Keratinocyte (primary cell): ENCODE measurements around the gene TCTN2. TPM values are rescaled to one million over a fixed set of nuclear protein-coding genes. Genes with fewer than 3 reads are reported as not detected.

Experiments
- DNase-seq: peaks from one replicate; pipeline ENCODE4 v3.0.0-alpha.2; 2011; ENCODE audit warnings: low read depth, missing footprints, low spot score
- FAIRE-seq: peaks from 2 replicates; lab custom pipeline; 2011; peaks lifted over from hg19 to GRCh38; lab: Jason Lieb, UNC
- H2AFZ ChIP-seq: 2 replicates; pipeline ENCODE4 v1.6.0; 2012; ENCODE audit warnings: low read length, control low read depth, inconsistent platforms; ENCODE audit not compliant: control insufficient read depth
- H3K27ac ChIP-seq: 2 replicates; pipeline ENCODE4 v1.5.1; 2011; ENCODE audit warnings: low read length; ENCODE audit not compliant: control insufficient read depth, insufficient read depth
- H3K27me3 ChIP-seq: 3 replicates; pipeline ENCODE4 v1.6.0; 2011; ENCODE audit warnings: low read length; ENCODE audit not compliant: control insufficient read depth, insufficient read depth; ENCODE audit errors: extremely low read depth
- H3K36me3 ChIP-seq, 2 experiments: 2 replicates in 1 of 2; 3 replicates in 1 of 2; pipeline ENCODE4 v1.5.1; 2011; ENCODE audit warnings: low read length in 2 of 2, mild to moderate bottlenecking in 1 of 2; ENCODE audit not compliant: control insufficient read depth in 2 of 2, insufficient read depth in 2 of 2; ENCODE audit errors: extremely low read depth in 1 of 2
- H3K4me1 ChIP-seq: 3 replicates; pipeline ENCODE4 v1.5.1; 2011; ENCODE audit warnings: low read length; ENCODE audit not compliant: control insufficient read depth, insufficient read depth; ENCODE audit errors: extremely low read depth
- H3K4me2 ChIP-seq: 3 replicates; pipeline ENCODE4 v1.6.0; 2011; ENCODE audit warnings: low read depth, low read length; ENCODE audit not compliant: control insufficient read depth, insufficient read depth; ENCODE audit errors: extremely low read depth
- H3K4me3 ChIP-seq, 3 experiments: fragments of 200-600 bp in 1 of 3; sonication (generic) in 1 of 3; 2 replicates in 2 of 3; 3 replicates in 1 of 3; pipeline ENCODE4 v1.5.1; 2011 to 2016; ENCODE audit warnings: low read length in 3 of 3, mild to moderate bottlenecking in 3 of 3, control low read depth in 2 of 3, inconsistent platforms in 1 of 3, low read depth in 1 of 3, mixed read lengths in 1 of 3, mixed run types in 1 of 3, moderate library complexity in 1 of 3; ENCODE audit not compliant: control insufficient read depth in 2 of 3, insufficient read depth in 2 of 3; ENCODE audit errors: extremely low read depth in 1 of 3
- H3K79me2 ChIP-seq: 2 replicates; pipeline ENCODE4 v1.6.0; 2012; ENCODE audit warnings: low read length; ENCODE audit not compliant: control insufficient read depth, insufficient read depth
- H3K9ac ChIP-seq: 3 replicates; pipeline ENCODE4 v1.6.0; 2011; ENCODE audit warnings: low read length; ENCODE audit not compliant: control insufficient read depth, insufficient read depth; ENCODE audit errors: extremely low read depth
- H3K9me1 ChIP-seq: 3 replicates; pipeline ENCODE4 v1.6.0; 2011; ENCODE audit warnings: low read length; ENCODE audit not compliant: control insufficient read depth, insufficient read depth; ENCODE audit errors: extremely low read depth
- H3K9me3 ChIP-seq: 2 replicates; pipeline ENCODE4 v1.5.1; 2012; ENCODE audit warnings: low read depth, low read length; ENCODE audit not compliant: control insufficient read depth
- H4K20me1 ChIP-seq: 3 replicates; pipeline ENCODE4 v1.6.0; 2011; ENCODE audit warnings: low read length; ENCODE audit not compliant: control insufficient read depth, insufficient read depth; ENCODE audit errors: extremely low read depth
- CTCF ChIP-seq, 3 experiments: IDR thresholded peaks in 1 of 3; conservative IDR thresholded peaks in 1 of 3; optimal IDR thresholded peaks in 1 of 3; 2 replicates in 2 of 3; 3 replicates in 1 of 3; pipeline versions ENCODE3 to v1.5.1; 2011; ENCODE audit warnings: low read length in 3 of 3, mild to moderate bottlenecking in 3 of 3, moderate library complexity in 2 of 3, control low read depth in 1 of 3, inconsistent platforms in 1 of 3; ENCODE audit not compliant: insufficient read depth in 2 of 3; ENCODE audit errors: extremely low read depth in 1 of 3
- EZH2 ChIP-seq: IDR thresholded peaks from one replicate; pipeline ENCODE4 v1.6.1; 2012; ENCODE audit warnings: inconsistent platforms, mild to moderate bottlenecking, low read length, moderate library complexity
- dilution Hi-C: fragments of 300-500 bp; cut with MboI; formaldehyde crosslinking; loops from one replicate; pipeline ENCODE4 v1.7.0; 2020; ENCODE audit warnings: low sequenced_read_pairs; ENCODE audit not compliant: extremely low pct_ligation_motif_present
- polyA plus RNA-seq, 5 experiments: library from polyadenylated mRNA; depleted of rRNA in 3 of 5; stranded (reverse) in 3 of 5; stranded (forward) in 1 of 5; unstranded in 1 of 5; fragments of >200 nt; gene quantifications; 1 replicate in 1 of 5; 2 replicates in 3 of 5; 3 replicates in 1 of 5; pipeline versions ENCODE4 v1.2.1 to v1.2.3, GENCODE V29; 2011 to 2012; ENCODE audit warnings: missing spikeins in 2 of 5, low read depth in 1 of 5, low replicate concordance in 1 of 5

Gene TCTN2
- polyA plus RNA-seq, 1 donor (not counting 4 experiments of a cell fraction or from before 2014, with no cell fraction given), result 3.2 TPM

GRCh38 chr12:123681605-123682004 lies 10.7 kb downstream of the TCTN2 start:
- Histone ChIP-seq H3K9me3 (no peaks in the 10 kb centered on the region), H3K9me1 (no peaks in the 10 kb centered on the region), H3K27me3 (no peaks in the 10 kb centered on the region), H3K27ac (no peak overlapping the region), H3K36me3 (peaks cover 2 to 6% of the 10 kb centered on the region in 2 experiments), H3K79me2 (no peaks in the 10 kb centered on the region), H3K4me3 (no peak overlapping the region), H3K4me1 (no peaks in the 10 kb centered on the region), H4K20me1 (no peaks in the 10 kb centered on the region), H3K9ac (no peak overlapping the region), H2AFZ (no peak overlapping the region), H3K4me2 (no peak overlapping the region)
- DNase-seq, result no peak
- TF ChIP-seq EZH2, result no peak
- TF ChIP-seq CTCF (optimal IDR thresholded peaks at IDR 0.05 in 1 of 3, IDR thresholded peaks at IDR 0.05 in 1 of 3, conservative IDR thresholded peaks at IDR 0.05 in 1 of 3; ENCODE audit: extremely low read depth in 1 of 3, insufficient read depth in 2 of 3, low read length in 3 of 3), result no peak
- dilution Hi-C loops, result no loop called here
- no peak for FAIRE-seq

GRCh38 chr12:123683964-123684363 lies 13.1 kb downstream of the TCTN2 start:
- no peak for TF ChIP-seq CTCF (optimal IDR thresholded peaks at IDR 0.05 in 1 of 3, IDR thresholded peaks at IDR 0.05 in 1 of 3, conservative IDR thresholded peaks at IDR 0.05 in 1 of 3; ENCODE audit: extremely low read depth in 1 of 3, insufficient read depth in 2 of 3, low read length in 3 of 3)
- no peak for TF ChIP-seq EZH2
- H3K9ac ChIP-seq, result no peak overlapping the region
- H3K36me3 ChIP-seq, result peaks cover 1 to 6% of the 10 kb centered on the region in 2 experiments
- H3K4me2 ChIP-seq, result no peak overlapping the region
- no peaks in the 10 kb centered on the region for H3K4me1 ChIP-seq
- FAIRE-seq (no peak), DNase-seq (no peak)
- dilution Hi-C loops, result no loop called here
- H3K27ac ChIP-seq, result no peak overlapping the region
- H4K20me1 ChIP-seq, result no peaks in the 10 kb centered on the region
- H3K9me1 ChIP-seq, result no peaks in the 10 kb centered on the region
- H3K27me3 ChIP-seq, result no peaks in the 10 kb centered on the region
- no peaks in the 10 kb centered on the region for H3K79me2 ChIP-seq
- H3K9me3 ChIP-seq, result no peaks in the 10 kb centered on the region
- H3K4me3 ChIP-seq, result no peak overlapping the region
- no peak overlapping the region for H2AFZ ChIP-seq
